GM19043 (cell line): Measurements from ENCODE around the gene USP6NL.

ENCODE experiments used
- ATAC-seq: cut with Tn5 transposase; IDR thresholded peaks from one replicate; pipeline ENCODE4 v1.9.1; 2021; ENCODE audit warnings: low read depth; ENCODE audit not compliant: unreplicated experiment

USP6NL gene

GRCh38 chr10:11597470-11597869 is 14.0 kb downstream of the USP6NL start:
- ATAC-seq, result no peak

GRCh38 chr10:11595395-11595692 is 16.1 kb downstream of the USP6NL start:
- ATAC-seq, result no peak

GRCh38 chr10:11594589-11595394 is 16.7 kb downstream of the USP6NL start:
- no peak for ATAC-seq

GRCh38 chr10:11593612-11594011 is 17.8 kb downstream of the USP6NL start:
- no peak for ATAC-seq

- no peak for ATAC-seq
These were observed 21.7 kb downstream of the USP6NL start for GRCh38 chr10:11589738-11590137.

- no peak for ATAC-seq
These were observed 22.4 kb downstream of the USP6NL start for GRCh38 chr10:11588873-11589574.

- no peak for ATAC-seq
These were observed 23.7 kb downstream of the USP6NL start for GRCh38 chr10:11587722-11588259.

- ATAC-seq, result no peak
These were observed 25.3 kb downstream of the USP6NL start for GRCh38 chr10:11586170-11586569.

GRCh38 chr10:11581213-11581612 is 30.2 kb downstream of the USP6NL start:
- no peak for ATAC-seq

GRCh38 chr10:11579885-11580284 is 31.6 kb downstream of the USP6NL start:
- ATAC-seq, result no peak

GRCh38 chr10:11578802-11579255 is 32.6 kb downstream of the USP6NL start:
- no peak for ATAC-seq

GRCh38 chr10:11576092-11576809 is 35.2 kb downstream of the USP6NL start:
- no peak for ATAC-seq

- ATAC-seq, result peak; percentile 69
These were observed 38.0 kb downstream of the USP6NL start for GRCh38 chr10:11573497-11573896.

- ATAC-seq, result no peak
These were observed 40.7 kb downstream of the USP6NL start for GRCh38 chr10:11570751-11571150.

- ATAC-seq, result no peak
These were observed 42.0 kb downstream of the USP6NL start for GRCh38 chr10:11569471-11569870.

GRCh38 chr10:11568578-11568977 is 42.9 kb downstream of the USP6NL start:
- ATAC-seq, result no peak

- ATAC-seq, result no peak
These were observed 46.7 kb downstream of the USP6NL start for GRCh38 chr10:11564741-11565140.

- no peak for ATAC-seq
These were observed 47.5 kb downstream of the USP6NL start for GRCh38 chr10:11563936-11564335.

GRCh38 chr10:11562888-11563287 is 48.6 kb downstream of the USP6NL start:
- no peak for ATAC-seq

- ATAC-seq, result peak; percentile 84
These were observed 51.3 kb downstream of the USP6NL start for GRCh38 chr10:11560076-11560709.

GRCh38 chr10:11557967-11558366 is 53.5 kb downstream of the USP6NL start:
- ATAC-seq, result no peak
